Measurements from ENCODE around the gene XAF1.
"Not testable (repeated sequence)": the region's sequence is repeated elsewhere in the genome, so short reads cannot be mapped to it uniquely, and the experiment has no call there.

XAF1 gene

DNA sequence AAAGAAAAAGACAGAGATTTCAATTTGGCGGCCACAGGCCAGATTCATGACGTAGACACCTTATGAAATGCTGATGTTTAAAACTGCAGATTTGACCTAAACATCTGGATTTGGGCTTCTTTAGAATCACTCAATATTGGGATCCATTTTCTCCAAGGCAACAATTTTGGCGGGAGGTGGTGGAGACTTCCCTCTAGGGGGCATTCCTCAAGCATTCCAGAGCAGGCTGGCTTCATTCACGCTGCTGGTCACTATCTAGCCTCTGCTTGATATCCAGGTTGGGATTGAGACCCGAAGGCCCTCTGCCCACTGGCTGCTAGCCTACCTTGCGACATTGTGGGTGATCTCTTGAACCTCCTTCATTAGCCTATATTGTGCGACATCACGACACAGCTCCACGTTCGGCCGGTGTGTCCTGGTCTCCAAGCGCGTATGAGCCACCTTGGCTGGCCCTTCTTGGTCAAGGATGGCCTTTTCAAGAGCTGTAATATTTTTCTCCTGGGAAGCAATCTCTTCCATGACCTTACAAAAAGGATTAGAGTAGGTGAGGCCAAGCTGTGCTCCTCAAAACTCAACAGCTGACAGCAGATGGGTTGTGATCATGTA, 44.7 kb downstream of the XAF1 start:
- H3K36me3 ChIP-seq (ENCODE audit: control insufficient read depth in 1 of 2, insufficient read depth in 2 of 2, low read length in 2 of 2): no peaks in the 10 kb centered on the region
- H3K27ac ChIP-seq (ENCODE audit: low read length): no peak overlapping the region
- H3K4me3 ChIP-seq (ENCODE audit: low read depth in 1 of 2, low read length in 2 of 2): no peak overlapping the region
- H3K4me1 ChIP-seq (ENCODE audit: control insufficient read depth in 1 of 2, insufficient read depth in 2 of 2, low read length in 2 of 2): no peaks in the 10 kb centered on the region
- H3K9me3 ChIP-seq (ENCODE audit: control insufficient read depth in 1 of 2, low read length in 2 of 2): no peaks in the 10 kb centered on the region
- no peaks in the 10 kb centered on the region for H3K27me3 ChIP-seq (ENCODE audit: low read depth, low read length)

DNA sequence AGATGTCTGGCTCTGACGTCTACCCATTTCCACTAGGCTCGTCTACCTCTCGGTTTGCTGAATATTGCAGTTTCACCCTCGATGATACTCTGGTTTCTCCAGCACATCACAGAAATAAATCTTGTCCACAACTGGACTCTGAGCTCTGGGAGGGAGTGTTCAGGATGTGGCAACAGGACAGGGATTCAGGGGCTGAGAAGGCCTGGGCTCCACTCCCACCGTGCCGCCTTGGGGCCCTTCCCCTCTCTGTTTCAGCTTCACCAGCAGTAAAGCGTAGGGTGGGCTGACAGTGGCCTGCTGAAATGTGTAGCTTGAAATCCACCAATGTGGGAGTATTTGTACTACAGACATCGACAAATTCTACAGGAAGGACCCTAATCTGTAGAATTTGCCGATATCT, 55.7 kb downstream of the XAF1 start:
- no peak overlapping the region for H3K27ac ChIP-seq (ENCODE audit: low read length)
- H3K36me3 ChIP-seq (ENCODE audit: control insufficient read depth in 1 of 2, insufficient read depth in 2 of 2, low read length in 2 of 2): no peaks in the 10 kb centered on the region
- no peaks in the 10 kb centered on the region for H3K4me1 ChIP-seq (ENCODE audit: control insufficient read depth in 1 of 2, insufficient read depth in 2 of 2, low read length in 2 of 2)
- H3K9me3 ChIP-seq (ENCODE audit: control insufficient read depth in 1 of 2, low read length in 2 of 2): peaks cover 0 to 3% of the 10 kb centered on the region in 2 donors
- H3K27me3 ChIP-seq (ENCODE audit: low read depth, low read length): peaks cover 4% of the 10 kb centered on the region
- no peak overlapping the region for H3K4me3 ChIP-seq (ENCODE audit: low read depth in 1 of 2, low read length in 2 of 2)

DNA sequence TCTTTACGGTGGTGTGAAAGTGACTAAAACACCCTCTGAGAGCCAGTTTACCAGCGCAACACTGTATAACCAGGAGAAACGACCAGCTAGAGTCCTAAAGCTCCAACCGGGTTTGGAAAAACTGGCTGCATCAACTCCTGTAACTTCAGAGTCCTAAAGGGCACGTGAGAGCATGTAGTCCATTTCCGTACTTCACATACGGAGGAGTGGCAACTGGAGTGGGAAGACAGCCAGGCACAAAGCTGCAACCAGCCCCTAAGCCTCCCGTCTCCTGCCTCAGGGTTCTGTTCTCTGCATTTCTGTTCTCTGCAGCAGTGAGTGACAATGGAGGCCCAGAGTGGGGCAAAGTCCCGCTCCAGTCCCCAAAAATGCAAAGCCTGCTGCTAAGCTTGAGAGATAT, 56.4 kb downstream of the XAF1 start:
- peaks cover 4% of the 10 kb centered on the region for H3K27me3 ChIP-seq (ENCODE audit: low read depth, low read length)
- H3K9me3 ChIP-seq (ENCODE audit: control insufficient read depth in 1 of 2, low read length in 2 of 2): peaks cover 0 to 3% of the 10 kb centered on the region in 2 donors
- H3K27ac ChIP-seq (ENCODE audit: low read length): no peak overlapping the region
- H3K4me1 ChIP-seq (ENCODE audit: control insufficient read depth in 1 of 2, insufficient read depth in 2 of 2, low read length in 2 of 2): no peaks in the 10 kb centered on the region
- H3K36me3 ChIP-seq (ENCODE audit: control insufficient read depth in 1 of 2, insufficient read depth in 2 of 2, low read length in 2 of 2): no peaks in the 10 kb centered on the region
- no peak overlapping the region for H3K4me3 ChIP-seq (ENCODE audit: low read depth in 1 of 2, low read length in 2 of 2)

DNA sequence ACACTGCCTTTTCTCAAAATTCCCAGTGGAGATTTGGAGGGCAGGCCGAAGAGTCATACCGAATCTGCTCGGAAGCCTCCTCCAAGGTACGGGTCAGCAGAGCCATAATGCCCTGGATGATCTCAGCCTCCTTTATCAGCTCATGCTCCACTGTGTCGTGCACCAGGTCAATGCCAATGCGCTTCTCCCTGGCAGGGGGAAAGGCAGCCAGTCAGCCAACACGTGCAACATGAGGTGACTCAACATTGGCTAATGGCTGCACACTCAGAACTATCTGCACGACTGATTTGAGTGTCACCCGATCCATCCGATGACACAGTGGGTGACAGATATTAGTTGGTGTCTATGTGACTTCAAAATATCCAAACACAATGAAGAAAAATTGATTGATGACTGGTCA, 59.9 kb downstream of the XAF1 start:
- no peak overlapping the region for H3K27ac ChIP-seq (ENCODE audit: low read length)
- peaks cover 4% of the 10 kb centered on the region for H3K27me3 ChIP-seq (ENCODE audit: low read depth, low read length)
- H3K36me3 ChIP-seq (ENCODE audit: control insufficient read depth in 1 of 2, insufficient read depth in 2 of 2, low read length in 2 of 2): no peaks in the 10 kb centered on the region
- H3K4me3 ChIP-seq (ENCODE audit: low read depth in 1 of 2, low read length in 2 of 2): no peak overlapping the region
- H3K9me3 ChIP-seq (ENCODE audit: control insufficient read depth in 1 of 2, low read length in 2 of 2): no peaks in the 10 kb centered on the region
- H3K4me1 ChIP-seq (ENCODE audit: control insufficient read depth in 1 of 2, insufficient read depth in 2 of 2, low read length in 2 of 2): no peaks in the 10 kb centered on the region

DNA sequence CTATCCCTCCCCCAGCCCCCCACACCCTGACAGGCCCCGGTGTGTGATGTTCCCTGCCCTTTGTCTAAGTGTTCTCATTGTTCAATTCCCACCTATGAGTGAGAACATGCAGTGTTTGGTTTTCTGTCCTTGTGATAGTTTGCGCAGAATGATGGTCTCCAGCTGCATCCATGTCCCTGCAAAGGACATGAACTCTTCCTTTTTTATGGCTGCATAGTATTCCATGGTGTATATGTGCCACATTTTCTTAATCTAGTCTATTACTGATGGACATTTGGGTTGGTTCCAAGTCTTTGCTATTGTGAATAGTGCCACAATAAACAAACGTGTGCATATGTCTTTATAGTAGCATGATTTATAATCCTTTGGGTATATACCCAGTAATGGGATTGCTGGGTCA, 60.5 kb downstream of the XAF1 start:
- not testable (repeated sequence) for H3K4me1 ChIP-seq (ENCODE audit: control insufficient read depth in 1 of 2, insufficient read depth in 2 of 2, low read length in 2 of 2); H3K9me3 ChIP-seq (ENCODE audit: control insufficient read depth in 1 of 2, low read length in 2 of 2); H3K27ac ChIP-seq (ENCODE audit: low read length); H3K4me3 ChIP-seq (ENCODE audit: low read depth in 1 of 2, low read length in 2 of 2); H3K36me3 ChIP-seq (ENCODE audit: control insufficient read depth in 1 of 2, insufficient read depth in 2 of 2, low read length in 2 of 2); H3K27me3 ChIP-seq (ENCODE audit: low read depth, low read length)

DNA sequence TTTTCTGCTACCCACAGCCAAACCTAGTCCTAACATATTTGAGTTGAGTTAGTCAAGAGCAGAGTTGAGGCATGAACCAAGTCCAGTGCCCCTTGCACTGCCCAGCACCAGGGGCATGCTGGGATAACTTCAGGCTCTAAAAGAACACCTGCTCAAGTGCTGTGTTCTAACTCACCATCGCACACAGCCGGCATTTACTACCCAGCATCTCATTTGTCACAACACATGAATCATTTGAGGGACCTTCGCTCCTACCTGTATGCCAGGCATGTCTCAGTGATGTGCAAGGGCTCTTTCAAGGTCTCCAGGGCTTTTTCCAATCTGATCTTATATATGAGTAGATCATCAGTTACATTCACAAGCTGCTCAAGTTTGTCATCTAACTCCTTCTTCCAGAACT, 63.1 kb downstream of the XAF1 start:
- no peaks in the 10 kb centered on the region for H3K4me1 ChIP-seq (ENCODE audit: control insufficient read depth in 1 of 2, insufficient read depth in 2 of 2, low read length in 2 of 2)
- no peaks in the 10 kb centered on the region for H3K27me3 ChIP-seq (ENCODE audit: low read depth, low read length)
- no peak overlapping the region for H3K27ac ChIP-seq (ENCODE audit: low read length)
- H3K36me3 ChIP-seq (ENCODE audit: control insufficient read depth in 1 of 2, insufficient read depth in 2 of 2, low read length in 2 of 2): no peaks in the 10 kb centered on the region
- H3K9me3 ChIP-seq (ENCODE audit: control insufficient read depth in 1 of 2, low read length in 2 of 2): no peaks in the 10 kb centered on the region
- no peak overlapping the region for H3K4me3 ChIP-seq (ENCODE audit: low read depth in 1 of 2, low read length in 2 of 2)

DNA sequence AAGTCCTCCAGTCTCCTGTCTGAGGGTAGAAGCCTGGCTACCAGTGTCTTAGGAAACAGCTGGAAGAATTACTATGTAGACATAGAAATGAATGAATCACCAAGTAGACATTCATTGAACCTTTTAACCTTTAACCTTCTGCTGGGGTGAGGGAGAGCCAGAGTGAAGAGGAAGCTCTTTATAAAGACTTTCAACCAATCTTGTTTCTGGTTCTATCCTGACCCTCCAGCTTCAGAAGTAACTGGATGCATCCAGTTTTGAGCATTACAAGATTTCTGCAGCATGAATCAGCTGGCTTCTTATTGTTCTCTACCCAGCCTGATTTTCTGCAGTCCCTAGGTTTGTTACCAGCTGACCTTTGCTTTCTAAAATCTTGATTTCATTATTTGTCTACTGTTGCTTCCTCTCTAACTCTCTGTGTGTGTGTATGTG, 67.2 kb downstream of the XAF1 start:
- Histone ChIP-seq H3K4me1 (ENCODE audit: control insufficient read depth in 1 of 2, insufficient read depth in 2 of 2, low read length in 2 of 2) (no peaks in the 10 kb centered on the region), H3K27me3 (ENCODE audit: low read depth, low read length) (no peaks in the 10 kb centered on the region), H3K9me3 (ENCODE audit: control insufficient read depth in 1 of 2, low read length in 2 of 2) (no peaks in the 10 kb centered on the region), H3K4me3 (ENCODE audit: low read depth in 1 of 2, low read length in 2 of 2) (no peak overlapping the region), H3K36me3 (ENCODE audit: control insufficient read depth in 1 of 2, insufficient read depth in 2 of 2, low read length in 2 of 2) (no peaks in the 10 kb centered on the region), H3K27ac (ENCODE audit: low read length) (no peak overlapping the region)
